GM10248 (cell line): ENCODE data around the gene SYNJ2.

ENCODE experiments used
- CTCF ChIA-PET: fragments of 300-600 bp; sonication (Branson Sonifier 250); formaldehyde crosslinking; extraction: SDS; loops from one replicate; lab custom pipeline; 2021; ENCODE audit warnings: antibody characterized with exemption; lab: Yijun Ruan, JAX
- POLR2A ChIA-PET: fragments of 350-650 bp; sonication (Branson Sonifier 250); formaldehyde crosslinking; extraction: SDS; loops from one replicate; lab custom pipeline; 2020; ENCODE audit warnings: antibody characterized with exemption; lab: Yijun Ruan, JAX
- DNase-seq: peaks from one replicate; pipeline ENCODE4 v3.0.0; 2012; ENCODE audit errors: extremely low spot score
- TF ChIP-seq, protein P1 (sequence below): IDR thresholded peaks from 2 replicates; pipeline ENCODE4 v1.5.1; 2012; ENCODE audit warnings: mild to moderate bottlenecking, low read depth; ENCODE audit errors: extremely low read depth, missing control alignments, control extremely low read depth

Gene SYNJ2

DNA sequence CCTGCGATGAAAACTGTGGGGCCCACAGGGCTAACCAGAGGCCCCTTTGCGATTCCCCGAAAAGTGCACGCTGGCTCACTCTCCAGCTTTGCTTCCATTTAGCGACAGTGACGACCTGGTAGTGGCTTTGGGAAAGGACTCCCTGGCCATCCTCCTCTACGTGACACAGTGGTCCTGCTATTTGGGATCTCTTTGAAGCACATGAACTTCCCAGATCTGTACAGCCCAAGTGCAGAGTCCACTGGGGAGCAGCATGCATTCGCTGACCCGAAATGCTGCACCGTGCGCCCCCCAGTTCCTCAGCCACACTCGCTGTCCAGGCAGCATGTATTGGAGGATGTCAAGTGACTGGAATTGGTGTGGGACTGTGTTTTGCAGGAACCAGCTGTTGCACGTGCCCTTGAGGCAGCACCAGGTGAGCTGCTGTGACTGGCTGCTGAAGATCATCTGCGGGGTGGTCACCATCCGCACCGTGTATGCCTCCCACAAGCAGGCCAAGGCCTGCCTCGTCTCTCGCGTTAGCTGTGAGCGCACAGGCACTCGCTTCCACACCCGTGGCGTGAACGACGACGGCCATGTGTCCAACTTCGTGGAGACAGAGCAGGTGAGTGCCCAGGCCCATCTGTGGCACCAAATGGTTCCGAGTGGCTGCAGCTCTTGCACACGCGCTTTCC, 51.6 kb downstream of the SYNJ2 start:
- DNase-seq: no peak
- TF ChIP-seq, protein P1, sequence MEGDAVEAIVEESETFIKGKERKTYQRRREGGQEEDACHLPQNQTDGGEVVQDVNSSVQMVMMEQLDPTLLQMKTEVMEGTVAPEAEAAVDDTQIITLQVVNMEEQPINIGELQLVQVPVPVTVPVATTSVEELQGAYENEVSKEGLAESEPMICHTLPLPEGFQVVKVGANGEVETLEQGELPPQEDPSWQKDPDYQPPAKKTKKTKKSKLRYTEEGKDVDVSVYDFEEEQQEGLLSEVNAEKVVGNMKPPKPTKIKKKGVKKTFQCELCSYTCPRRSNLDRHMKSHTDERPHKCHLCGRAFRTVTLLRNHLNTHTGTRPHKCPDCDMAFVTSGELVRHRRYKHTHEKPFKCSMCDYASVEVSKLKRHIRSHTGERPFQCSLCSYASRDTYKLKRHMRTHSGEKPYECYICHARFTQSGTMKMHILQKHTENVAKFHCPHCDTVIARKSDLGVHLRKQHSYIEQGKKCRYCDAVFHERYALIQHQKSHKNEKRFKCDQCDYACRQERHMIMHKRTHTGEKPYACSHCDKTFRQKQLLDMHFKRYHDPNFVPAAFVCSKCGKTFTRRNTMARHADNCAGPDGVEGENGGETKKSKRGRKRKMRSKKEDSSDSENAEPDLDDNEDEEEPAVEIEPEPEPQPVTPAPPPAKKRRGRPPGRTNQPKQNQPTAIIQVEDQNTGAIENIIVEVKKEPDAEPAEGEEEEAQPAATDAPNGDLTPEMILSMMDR: no peak
- CTCF ChIA-PET: interaction anchor here (1.4 to 1.6 kb wide), 2 partner anchors 34 to 39 kb away, joined by 3 to 4 read pairs; no protein-coding TSS in a partner anchor
- POLR2A ChIA-PET: no interaction called here

- CTCF ChIA-PET: interaction anchor here (1.3 to 1.4 kb wide), 2 partner anchors 13 to 38 kb away, joined by 3 to 4 read pairs; no protein-coding TSS in a partner anchor
- TF ChIP-seq, protein P1: no peak
- POLR2A ChIA-PET: no interaction called here
- DNase-seq: no peak
Measured at GRCh38 chr6:158033751-158034702, 52.4 kb downstream of the SYNJ2 start.

DNA sequence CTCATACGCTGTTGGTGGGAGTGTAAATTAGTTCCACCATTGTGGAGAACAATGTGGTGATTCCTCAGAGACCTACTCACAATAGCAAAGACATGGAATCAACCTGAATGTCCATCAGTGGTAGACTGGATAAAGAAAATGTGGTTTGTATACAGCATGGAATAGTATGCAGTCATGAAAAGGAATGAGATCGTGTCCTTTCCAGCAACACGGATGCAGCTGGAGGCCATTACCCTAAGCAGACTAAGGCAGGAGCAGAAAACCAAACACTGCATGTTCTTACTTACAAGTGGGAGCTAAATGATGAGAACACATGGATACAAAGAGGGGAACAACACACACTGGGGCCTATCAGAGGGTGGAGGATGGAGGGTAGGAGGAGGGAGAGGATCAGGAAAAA, 54.6 kb downstream of the SYNJ2 start:
- POLR2A ChIA-PET: no interaction called here
- CTCF ChIA-PET: interaction anchor here (1.0 to 1.7 kb wide), 3 partner anchors 9 to 19 kb away, joined by 3 to 6 read pairs (median 3); no protein-coding TSS in a partner anchor
- TF ChIP-seq, protein P1: no peak
- no peak for DNase-seq

- POLR2A ChIA-PET: no interaction called here
- TF ChIP-seq, protein P1: no peak
- no peak for DNase-seq
- CTCF ChIA-PET: interaction anchor here (1.7 to 6.7 kb wide), 2 partner anchors 10 to 11 kb away, joined by 6 to 37 read pairs; no protein-coding TSS in a partner anchor
Measured at GRCh38 chr6:158037021-158037420, 55.4 kb downstream of the SYNJ2 start.

DNA sequence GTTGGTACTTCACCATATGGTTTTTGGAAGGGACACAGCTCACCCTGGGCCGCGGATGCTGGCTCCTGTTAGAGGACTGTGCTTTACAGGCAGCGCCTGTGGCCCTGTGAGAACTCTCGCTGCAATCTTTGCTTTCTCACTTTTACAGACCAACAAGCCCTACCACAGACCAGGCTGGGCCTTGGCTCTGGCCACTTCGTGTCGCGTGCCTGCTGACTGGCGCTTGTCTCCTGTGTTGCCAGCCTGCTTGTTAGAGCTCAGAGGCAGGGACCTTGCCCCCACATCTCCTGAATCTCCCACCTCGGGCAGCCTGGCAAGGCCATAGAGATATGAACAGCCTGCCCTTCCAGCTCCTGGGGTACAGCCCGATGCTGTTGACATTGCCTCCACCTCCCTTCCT, 56.1 kb downstream of the SYNJ2 start:
- POLR2A ChIA-PET: no interaction called here
- TF ChIP-seq, protein P1: no peak

More for the DNA sequence above, 56.1 kb downstream of the SYNJ2 start:
- CTCF ChIA-PET: interaction anchor here (6.7 kb wide), 1 partner anchor 10 kb away, joined by 37 read pairs; no protein-coding TSS in a partner anchor
- no peak for DNase-seq
